Sigmoid colon (tissue), 4 donors: Measurements from ENCODE around the gene HDGF.

ENCODE experiments used
- POLR2A ChIP-seq, 2 donors: fragments of 450-650 bp; IDR thresholded peaks; one replicate each; pipeline ENCODE4 v1.6.1; 2016; ENCODE audit warnings: antibody characterized with exemption in 2 of 2, mild to moderate bottlenecking in 2 of 2, moderate library complexity in 2 of 2
- POLR2AphosphoS5 ChIP-seq, 4 donors: sonication (generic); formaldehyde crosslinking; IDR thresholded peaks; one replicate each; pipeline ENCODE4 v1.6.1; 2017; ENCODE audit warnings: antibody characterized with exemption in 4 of 4
- TF ChIP-seq, protein P1 (sequence below), 4 experiments: fragments of 450-650 bp in 3 of 4; fragments of 200-600 bp in 1 of 4; IDR thresholded peaks; one replicate each; pipeline ENCODE4 v1.5.1; 2016 to 2019; ENCODE audit warnings: antibody characterized with exemption in 4 of 4, mild to moderate bottlenecking in 3 of 4, moderate library complexity in 2 of 4

- TF ChIP-seq, protein P1, sequence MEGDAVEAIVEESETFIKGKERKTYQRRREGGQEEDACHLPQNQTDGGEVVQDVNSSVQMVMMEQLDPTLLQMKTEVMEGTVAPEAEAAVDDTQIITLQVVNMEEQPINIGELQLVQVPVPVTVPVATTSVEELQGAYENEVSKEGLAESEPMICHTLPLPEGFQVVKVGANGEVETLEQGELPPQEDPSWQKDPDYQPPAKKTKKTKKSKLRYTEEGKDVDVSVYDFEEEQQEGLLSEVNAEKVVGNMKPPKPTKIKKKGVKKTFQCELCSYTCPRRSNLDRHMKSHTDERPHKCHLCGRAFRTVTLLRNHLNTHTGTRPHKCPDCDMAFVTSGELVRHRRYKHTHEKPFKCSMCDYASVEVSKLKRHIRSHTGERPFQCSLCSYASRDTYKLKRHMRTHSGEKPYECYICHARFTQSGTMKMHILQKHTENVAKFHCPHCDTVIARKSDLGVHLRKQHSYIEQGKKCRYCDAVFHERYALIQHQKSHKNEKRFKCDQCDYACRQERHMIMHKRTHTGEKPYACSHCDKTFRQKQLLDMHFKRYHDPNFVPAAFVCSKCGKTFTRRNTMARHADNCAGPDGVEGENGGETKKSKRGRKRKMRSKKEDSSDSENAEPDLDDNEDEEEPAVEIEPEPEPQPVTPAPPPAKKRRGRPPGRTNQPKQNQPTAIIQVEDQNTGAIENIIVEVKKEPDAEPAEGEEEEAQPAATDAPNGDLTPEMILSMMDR (IDR thresholded peaks at IDR 0.05): no peak
- TF ChIP-seq POLR2A (IDR thresholded peaks at IDR 0.05) (no peak), POLR2AphosphoS5 (IDR thresholded peaks at IDR 0.05) (no peak)
Observed at GRCh38 chr1:156788136-156788535, 36.7 kb upstream of the HDGF start.
